IPS-18c (cell line): ENCODE data around the gene SLC6A7.

ENCODE experiments used
- H3K4me3 ChIP-seq: 2 replicates; pipeline ENCODE4 v1.7.0; 2013; ENCODE audit warnings: low read depth, mild to moderate bottlenecking, low read length, moderate library complexity; ENCODE audit not compliant: insufficient read depth
- H3K9me3 ChIP-seq: one replicate; pipeline ENCODE4 v1.6.1; 2013; ENCODE audit warnings: mild to moderate bottlenecking, low read length, moderate library complexity; ENCODE audit not compliant: control insufficient read depth, insufficient read depth

Gene SLC6A7

GRCh38 chr5:150254774-150255173 is 64.9 kb downstream of the SLC6A7 start:
- peaks cover 3% of the 10 kb centered on the region for H3K9me3 ChIP-seq
- H3K4me3 ChIP-seq, result no peak overlapping the region

- H3K4me3 ChIP-seq, result no peak overlapping the region
- H3K9me3 ChIP-seq, result no peaks in the 10 kb centered on the region
These were observed 66.0 kb downstream of the SLC6A7 start for GRCh38 chr5:150255659-150256409.

- no peak overlapping the region for H3K4me3 ChIP-seq
These were observed 66.7 kb downstream of the SLC6A7 start for GRCh38 chr5:150256410-150257064.

GRCh38 chr5:150257424-150257823 is 67.6 kb downstream of the SLC6A7 start:
- Histone ChIP-seq H3K9me3 (no peaks in the 10 kb centered on the region), H3K4me3 (no peak overlapping the region)

More at GRCh38 chr5:150256410-150257064, 66.7 kb downstream of the SLC6A7 start:
- no peaks in the 10 kb centered on the region for H3K9me3 ChIP-seq

GRCh38 chr5:150258130-150258529 is 68.3 kb downstream of the SLC6A7 start:
- H3K4me3 ChIP-seq, result no peak overlapping the region
- no peaks in the 10 kb centered on the region for H3K9me3 ChIP-seq
